Erythroblast (primary cell): ENCODE results near the gene ACR.
"Not testable (repeated sequence)": the region's sequence is repeated elsewhere in the genome, so short reads cannot be mapped to it uniquely, and the experiment has no call there.

Experiments
- GATA1 ChIP-seq: IDR thresholded peaks from 2 replicates; pipeline ENCODE4 v1.6.1; 2011; ENCODE audit warnings: low read depth, mild to moderate bottlenecking, control low read depth, low read length, moderate library complexity
- POLR2A ChIP-seq: IDR thresholded peaks from 2 replicates; pipeline ENCODE4 v1.6.1; 2011; ENCODE audit warnings: mild to moderate bottlenecking, low read length

DNA sequence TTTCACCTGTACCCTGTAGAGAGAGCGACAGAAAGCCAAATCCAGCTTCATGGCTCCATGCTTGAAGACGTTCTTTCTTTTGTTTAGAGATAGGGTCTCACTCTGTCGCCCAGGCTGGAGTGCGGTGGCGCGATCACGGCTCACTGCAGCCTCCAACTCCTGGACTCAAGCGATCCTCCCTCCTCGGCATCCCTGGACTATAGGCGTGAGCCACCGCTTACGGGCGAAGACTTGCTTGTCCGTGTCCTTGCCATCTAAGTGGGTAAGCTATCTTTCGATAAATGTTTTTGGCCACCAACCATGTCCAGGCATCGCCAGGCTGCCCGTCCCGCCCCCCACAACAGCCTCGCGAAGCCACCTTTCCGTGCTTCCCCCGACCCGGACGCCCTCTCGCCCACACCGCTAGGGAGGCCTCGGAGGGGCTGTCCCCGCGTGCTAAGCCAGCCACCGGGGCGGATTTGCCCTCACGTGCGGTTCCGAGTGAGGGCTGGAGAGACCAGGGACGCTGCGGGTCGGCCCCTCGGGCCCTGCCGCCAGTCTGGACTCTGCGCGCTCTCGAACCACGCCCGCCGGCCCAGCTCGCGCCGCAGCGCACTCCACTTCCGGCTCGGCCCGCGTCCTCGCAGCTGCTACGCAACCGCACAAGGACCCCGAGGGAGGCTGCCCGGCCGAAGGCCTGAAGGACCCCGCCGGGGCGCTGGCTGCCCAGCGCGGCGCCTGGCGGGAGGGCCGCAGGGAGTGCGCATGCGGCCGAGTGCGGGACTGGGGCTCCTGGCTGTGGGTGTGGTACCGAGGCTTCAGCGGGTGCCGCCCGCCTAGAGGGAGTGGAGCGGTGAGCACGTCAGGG is 45.3 kb downstream of the ACR start, which contains the start of gene RABL2B:
- TF ChIP-seq POLR2A = peak; percentile 32
- TF ChIP-seq GATA1 = not testable (repeated sequence)
